GM20431 (cell line): ENCODE measurements around the gene SUCLG1.
"Not testable (repeated sequence)": the region's sequence is repeated elsewhere in the genome, so short reads cannot be mapped to it uniquely, and the experiment has no call there.

ENCODE experiments used
- in situ Hi-C: fragments of 300-500 bp; cut with MseI, MboI; formaldehyde crosslinking; loops from one replicate; pipeline ENCODE4 v1.15.0; 2020; ENCODE audit warnings: low sequenced_read_pairs; ENCODE audit not compliant: unreplicated experiment

The SUCLG1 gene

DNA sequence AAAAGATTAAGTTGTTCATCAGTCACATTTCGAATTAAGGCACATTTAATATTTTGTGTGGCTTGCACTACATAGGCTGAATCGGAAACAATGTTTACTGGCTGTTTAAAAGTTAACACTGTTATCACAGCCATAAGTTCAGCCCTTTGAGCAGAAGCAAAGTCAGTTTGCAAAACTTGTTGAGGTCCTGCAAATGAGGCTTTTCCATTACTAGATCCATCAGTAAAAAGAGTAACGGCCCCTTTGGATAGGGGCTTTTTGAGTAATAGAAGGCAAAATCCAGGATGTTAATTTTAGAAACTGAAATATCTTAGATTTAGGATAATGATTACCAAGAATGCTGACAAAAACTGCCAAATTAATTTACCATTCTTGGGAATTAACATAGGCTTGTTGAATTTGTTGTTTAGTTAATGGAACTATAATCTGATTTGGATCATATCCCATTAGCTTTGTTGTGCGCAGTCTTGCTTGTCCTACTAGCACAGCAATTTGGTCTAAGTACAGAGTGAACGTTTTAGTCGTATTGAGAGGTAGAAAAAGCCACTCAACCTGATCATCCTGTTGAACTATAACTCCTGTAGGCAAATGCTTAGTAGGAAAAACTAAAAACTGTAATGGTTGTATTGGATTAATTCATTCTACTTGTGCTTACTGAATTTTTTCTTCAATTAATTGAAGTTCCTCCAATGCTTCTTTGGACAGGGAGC is 13.9 kb upstream of the SUCLG1 start:
- in situ Hi-C loops = no loop called here

DNA sequence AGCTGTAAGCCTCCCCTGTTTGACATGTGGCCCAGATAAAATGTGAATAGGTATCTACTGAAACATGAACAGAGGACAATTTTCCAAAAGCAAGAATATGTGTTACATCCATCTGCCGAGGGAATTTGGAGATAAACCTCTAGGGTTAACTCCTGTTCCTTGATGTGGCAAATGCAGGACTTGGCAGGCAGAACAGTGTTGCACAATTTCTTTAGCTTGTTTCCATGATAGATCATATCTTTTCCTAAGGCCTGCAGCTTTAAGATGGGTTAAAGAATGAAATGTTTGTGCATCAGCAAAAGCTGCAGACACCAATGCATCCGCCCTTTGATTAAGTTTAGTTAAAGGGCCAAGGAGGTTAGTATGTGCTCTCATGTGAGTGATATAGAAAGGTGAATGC is 13.3 kb upstream of the SUCLG1 start:
- in situ Hi-C loops = not testable (repeated sequence)

DNA sequence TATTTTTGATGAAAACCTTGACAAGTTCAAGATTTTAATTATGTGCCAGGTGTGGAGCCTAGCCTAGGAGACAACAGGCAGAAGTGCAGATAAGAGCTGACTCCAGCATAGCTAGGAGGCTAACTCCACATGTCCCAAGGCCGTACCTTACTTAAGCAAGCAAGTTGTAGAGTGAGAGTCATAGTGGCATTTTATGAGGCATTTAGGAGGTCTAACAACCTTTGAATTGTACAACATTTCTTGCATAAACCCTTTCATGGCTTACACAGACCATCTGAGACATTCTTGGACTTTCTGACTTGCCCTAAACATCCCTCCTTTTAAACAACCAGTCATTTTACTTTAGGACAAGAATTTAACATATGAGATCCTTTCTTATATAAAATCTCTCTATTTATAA is 8.3 kb upstream of the SUCLG1 start:
- in situ Hi-C loops = no loop called here

DNA sequence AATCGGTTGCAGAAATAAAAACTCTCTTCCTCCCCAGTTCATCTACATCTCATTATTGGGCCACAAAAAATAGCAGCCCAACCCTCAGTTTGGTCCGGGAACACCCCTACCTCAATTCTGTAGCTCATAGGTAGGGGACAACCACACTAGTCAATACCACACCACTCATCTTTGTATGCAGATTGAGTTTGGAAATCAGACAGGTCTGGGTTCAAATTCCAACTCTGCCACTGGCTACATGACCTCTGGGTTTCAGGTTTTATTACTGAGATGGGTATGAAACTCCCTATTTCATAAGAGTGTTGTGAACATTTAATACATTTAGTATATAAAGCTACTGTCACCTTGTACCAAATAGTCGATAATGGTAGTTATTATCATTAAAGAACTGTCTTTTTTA is 2.2 kb upstream of the SUCLG1 start:
- in situ Hi-C loops = no loop called here

DNA sequence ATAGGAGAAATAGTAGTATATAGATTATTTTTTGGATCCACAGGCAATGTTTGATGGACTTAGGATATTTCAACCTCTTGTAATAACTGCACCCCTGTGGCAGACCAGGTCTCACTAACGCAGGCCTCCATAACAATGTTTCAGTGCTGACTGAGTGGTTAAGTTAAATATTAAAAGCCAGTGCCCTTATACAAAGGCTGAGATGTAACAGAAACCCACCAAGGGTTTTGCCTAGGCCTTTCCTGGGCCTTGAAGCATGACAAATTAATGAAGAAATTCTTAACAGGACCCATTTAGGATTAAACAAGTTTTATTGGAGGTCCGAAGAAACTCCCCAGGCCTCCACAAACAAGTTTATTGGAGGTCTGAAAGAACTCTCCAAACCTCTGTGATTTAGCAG is 1.6 kb upstream of the SUCLG1 start:
- in situ Hi-C loops = no loop called here

DNA sequence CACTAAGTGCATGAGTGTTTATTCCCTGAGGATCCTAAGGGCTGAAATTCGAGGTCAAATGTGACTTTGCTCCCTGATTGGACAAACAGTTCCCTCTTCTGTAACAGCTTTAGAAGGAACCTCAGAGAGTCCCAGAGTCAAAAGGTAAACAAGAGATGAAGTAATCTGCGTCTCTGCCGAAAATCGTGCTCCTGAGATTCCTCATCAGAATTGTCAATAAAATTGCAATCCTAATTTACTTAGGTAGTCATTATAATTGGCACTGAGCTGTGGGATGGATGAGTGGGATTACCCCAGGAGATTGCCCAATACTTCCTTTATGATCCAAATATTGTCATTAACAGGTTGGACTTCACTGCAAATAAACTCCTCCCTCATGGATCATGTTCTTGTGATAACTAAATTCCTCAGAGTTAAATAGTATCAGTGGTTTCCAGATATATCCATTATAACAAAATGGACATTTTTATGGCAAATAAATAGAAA is 907 bp upstream of the SUCLG1 start:
- in situ Hi-C loops = no loop called here

DNA sequence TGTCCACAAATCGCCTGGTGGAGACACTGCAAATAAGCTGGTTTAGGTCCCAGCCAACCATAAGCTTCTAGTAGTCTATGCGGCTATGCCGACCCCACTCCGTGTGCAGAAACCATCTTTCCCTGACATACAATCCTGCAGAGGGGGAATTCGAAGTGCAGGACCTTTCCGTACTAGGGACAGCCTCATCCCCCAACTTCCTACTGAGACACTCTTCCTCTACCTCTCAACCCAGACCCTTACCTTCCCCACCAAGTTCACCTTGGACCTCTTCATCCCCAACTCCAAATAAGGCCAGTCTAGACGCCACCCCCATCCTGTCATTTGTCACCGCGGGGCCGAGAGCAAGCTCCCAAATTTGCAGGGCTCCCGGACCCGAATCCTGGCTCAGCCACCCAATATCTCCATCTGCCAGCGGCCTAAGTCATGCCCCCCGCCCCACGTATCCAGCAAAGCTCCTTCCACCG is 496 bp downstream of the SUCLG1 start:
- in situ Hi-C loops = no loop called here

DNA sequence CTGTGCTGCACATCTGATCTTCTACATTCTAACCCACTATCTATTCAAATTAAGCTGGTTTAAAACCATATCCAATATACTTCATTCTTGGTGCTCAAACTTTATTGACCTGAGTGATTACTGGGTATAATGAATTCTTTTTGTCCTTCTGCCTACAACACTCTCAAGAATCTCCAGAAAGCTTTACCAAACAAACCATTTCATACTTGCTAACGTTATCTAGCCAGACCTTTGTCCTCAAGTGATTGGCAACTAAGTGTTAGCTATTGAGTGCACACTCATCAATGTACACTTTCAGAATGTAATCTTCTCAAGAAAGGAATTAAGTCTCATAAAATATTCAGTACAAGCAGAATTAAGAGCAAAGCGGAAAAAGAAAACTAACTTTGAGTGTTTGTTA is 1.4 kb downstream of the SUCLG1 start:
- in situ Hi-C loops = no loop called here

DNA sequence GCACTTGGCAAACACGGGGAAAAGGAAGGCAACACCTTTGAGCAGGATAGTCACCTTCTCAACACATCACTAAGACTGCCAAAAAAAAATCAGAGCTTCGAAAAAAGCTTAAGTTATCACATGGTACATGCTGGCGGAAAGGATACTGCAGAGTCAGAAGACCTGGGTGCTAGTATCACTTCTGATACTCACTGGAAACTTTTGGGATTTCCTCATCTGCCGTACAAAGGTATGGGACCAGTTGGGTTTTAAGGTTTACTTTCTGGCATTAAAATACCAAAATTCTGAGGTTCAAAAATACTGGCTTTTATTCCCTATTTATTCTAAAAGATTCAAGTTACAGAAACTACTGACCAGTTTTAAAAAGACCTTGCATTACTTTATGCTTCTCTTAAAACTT is 2.9 kb downstream of the SUCLG1 start:
- in situ Hi-C loops = no loop called here

DNA sequence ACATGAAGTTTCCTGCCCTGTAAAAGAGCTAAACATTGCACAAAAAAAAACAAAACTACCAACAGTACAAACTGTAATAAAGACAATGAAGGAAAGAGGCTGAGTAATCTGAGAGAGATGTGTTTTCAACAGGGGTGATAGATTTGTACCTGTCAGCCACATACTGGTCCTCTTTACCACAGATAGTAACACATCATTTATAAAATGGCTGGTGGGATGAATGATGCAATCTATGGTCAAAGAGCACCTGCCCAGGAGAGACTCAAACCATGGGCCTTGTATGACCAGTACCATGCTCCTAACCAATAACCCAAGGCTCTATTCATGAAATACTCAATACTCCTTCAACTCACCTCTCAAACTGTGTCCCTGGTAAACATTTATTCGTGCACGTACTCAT is 4.5 kb downstream of the SUCLG1 start:
- in situ Hi-C loops = no loop called here

DNA sequence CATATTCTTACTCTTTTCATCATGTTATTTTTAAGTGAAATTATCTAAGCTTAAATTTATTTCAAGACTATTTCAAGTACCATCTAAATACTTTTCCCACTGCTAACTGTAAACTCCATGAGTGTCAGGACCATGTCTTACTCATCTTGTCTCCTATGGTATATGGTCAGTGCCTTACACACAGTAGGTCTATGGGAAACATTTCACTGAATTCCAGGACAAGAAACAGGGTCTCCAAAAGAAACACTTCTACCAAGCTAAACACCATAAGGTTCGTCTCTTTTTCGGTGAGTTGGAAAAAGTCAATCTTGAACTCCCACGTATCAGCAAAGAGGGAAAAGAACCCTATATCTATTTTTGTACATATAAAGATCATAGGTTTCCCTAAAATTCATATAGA is 6.5 kb downstream of the SUCLG1 start:
- in situ Hi-C loops = no loop called here

DNA sequence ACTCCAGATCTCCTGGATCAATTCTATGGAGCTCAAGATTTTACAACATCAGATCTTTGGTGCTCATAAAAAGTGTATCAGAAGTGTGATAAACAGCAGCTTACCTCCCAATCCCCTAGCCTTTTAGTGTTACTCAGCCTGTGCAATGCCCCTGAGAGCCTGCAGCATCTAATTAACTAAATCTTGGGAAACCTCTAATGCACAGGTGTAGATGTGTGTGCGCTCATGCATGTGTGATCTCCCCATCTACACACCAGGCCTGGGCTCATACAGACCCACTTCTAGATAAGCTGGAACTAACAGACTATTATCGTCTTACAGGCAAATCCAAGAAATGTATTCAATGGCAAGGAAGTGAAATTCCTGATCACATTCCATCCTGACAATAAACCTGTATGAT is 7.5 kb downstream of the SUCLG1 start:
- in situ Hi-C loops = no loop called here

DNA sequence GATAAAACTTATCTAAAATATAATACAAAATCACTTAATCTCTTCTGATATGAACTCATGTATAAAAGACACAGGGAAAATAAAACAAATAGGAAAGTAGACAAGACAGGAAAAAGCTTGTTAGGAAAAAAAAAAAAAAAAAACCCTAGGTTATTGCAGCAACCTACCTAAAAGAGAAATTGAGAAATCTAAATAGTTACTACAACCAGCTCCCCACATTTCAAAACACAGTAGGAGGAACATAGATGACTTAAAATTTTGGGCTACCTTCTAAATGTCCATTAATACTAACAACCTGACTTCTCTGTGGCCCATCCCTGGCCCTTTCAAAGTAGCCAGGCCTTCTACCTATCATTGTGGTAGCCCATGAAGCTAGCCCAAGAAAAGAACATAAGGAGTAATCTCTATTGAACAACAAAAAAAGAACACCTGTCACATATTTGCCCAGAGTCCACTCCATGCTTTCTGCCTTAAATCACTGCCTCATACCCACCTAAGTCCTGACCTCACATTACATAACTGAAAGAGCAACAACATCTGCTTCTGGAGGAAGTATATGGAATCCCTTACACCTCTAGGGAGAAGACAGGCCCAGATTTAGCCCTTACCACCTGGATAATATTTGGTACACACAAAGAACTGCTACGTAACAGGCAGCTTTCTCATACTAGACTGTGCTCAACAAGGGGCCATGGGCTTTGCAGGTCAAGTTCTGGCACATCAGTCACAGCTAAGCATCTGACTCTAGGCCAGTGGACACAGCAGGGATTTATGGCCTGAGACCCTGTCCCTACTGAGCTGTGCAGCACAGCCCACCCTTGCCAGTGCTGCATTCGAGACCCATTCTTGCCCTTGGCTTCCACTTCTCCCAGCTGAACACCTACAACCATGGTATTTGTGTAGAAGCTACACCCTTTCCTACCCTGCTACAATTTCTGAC is 8.5 kb downstream of the SUCLG1 start:
- in situ Hi-C loops = no loop called here

DNA sequence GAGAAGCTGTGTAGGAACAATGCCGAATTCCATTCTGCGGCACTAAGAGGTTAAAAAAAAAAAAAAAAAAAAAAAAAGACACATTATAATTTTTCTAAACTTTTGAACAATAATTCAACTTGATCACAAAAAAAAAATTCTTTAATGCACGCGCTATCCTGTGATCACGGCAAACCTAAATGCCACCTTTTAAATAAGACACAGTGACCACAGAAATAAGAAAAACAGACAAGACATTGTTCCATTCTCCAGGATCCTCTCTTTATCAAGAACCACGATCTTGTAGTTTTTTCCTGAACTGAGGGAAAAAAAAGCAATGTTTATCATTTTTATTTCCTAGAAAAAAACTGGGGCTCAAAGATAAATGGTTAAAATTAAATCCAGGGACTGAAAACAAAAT is 9.4 kb downstream of the SUCLG1 start:
- in situ Hi-C loops = no loop called here

DNA sequence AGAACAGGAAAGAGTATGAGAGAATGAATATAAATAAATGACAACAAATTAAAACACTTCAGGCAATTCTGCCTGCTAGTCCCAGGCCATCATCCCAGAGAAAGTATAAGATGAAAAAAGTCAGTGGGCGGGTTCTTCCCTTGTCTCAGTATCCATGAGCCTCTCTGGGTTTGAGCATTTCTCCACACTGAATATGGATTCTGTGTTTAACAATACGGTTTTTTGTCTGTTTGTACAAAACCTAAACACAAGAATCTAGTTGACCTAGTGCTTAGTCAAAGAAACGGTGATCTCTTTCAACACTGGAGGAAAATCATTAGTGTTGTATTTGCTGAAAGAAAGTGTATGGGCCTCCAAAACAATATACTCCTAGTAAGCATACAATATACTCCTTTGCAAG is 10.0 kb downstream of the SUCLG1 start:
- in situ Hi-C loops = no loop called here

DNA sequence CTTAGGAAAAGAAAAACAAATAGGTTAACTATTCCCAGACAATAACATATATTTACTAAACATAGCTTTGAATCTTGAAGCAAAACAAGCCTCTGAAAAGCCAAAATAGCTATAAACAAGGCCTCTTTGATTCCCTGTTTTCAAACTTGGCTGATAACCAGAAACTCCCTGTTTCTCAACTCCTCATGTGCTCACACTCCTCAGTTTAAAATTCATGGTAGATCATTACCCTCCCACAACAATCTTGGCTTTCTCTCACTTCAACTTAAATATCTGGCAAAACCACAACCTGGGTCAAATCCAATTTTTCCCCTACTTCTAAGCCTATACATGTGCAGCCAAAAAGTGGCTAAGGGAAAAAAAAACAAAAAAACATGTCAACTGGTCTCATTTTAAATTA is 15.6 kb downstream of the SUCLG1 start:
- in situ Hi-C loops = no loop called here

DNA sequence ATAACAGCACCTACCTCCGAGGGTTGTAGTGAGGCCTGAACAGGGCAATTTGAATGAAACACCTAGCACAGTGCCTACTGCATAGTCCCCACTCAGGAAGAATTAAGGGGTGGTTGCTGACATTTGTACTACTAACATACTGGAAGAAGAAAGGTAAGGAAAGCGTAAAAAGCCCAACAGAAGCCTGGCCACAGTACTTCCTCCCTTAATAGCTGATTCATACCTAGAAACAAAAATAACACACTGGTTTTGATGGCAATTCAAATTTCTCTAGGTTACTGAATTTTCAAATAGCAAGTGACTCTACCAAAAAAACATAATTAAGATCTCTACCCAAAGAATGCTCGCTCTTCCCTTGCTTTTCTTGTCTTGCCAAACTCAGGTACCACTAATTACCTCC is 16.2 kb downstream of the SUCLG1 start:
- in situ Hi-C loops = no loop called here

DNA sequence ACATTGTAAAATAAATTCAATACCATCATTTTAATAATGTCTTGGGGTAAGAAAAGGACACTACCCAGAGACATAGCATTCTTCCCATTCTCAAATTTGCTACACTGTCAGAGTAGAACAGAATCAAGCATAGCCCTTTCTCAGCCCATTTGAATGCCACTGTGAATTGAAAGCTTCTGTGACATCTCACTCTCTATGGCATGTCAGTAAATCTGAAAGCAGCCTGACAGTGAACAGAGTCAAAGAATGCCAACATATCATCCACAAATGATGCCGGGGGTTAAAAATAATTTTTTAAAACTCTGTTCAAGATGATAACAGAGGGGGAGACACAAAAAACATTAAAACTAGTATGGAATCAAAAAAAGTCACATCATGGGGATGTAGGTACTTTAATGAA is 17.6 kb downstream of the SUCLG1 start:
- in situ Hi-C loops = no loop called here

DNA sequence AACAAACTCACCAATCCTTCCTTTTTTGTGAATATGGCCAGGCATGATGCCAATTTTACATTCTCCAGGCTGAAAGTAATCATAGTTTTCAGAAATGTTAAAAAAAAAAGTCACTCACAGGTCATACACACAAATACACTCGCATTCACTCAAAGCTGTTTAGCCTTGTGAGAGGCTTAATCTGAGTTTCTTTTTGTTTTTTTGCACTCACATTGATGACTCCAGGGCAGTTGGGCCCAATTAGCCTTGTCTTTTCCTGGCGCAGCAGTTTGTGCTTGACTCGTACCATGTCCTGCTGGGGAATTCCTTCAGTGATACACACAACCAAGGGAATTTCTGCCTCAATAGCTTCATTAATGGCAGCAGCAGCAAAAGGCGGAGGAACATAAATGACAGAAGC is 18.0 kb downstream of the SUCLG1 start:
- in situ Hi-C loops = no loop called here

DNA sequence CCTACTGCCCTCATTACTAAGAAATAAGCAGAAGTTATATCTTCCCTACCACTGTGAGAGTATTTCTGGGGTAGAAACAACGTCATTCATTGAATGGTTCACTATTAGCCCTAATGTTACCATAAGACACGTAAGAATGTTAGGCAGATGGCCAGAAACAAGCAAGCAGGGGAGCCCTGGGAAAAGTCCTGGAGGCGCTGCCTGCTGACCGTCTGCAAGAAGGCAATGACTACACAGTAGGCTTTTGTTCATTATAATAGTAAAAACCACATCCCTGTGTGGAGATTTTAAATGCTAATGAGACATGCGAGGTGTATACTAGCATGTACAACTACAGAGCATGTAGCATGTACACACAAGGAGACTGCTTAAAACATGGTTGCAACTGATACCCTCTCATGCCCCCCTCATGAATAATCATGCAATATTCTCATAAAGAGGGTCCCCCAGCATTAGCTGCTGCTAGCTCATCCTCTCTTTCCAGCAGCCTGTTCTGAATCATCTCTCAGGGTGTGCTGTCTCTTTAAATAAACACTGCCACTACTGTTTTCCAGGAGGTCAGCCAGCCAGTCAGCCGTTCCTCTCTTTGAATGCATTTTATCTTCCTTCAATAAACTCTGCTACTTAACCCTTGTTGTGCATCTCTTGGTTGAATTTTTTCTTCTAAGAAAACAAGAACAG is 23.6 kb downstream of the SUCLG1 start:
- in situ Hi-C loops = no loop called here

DNA sequence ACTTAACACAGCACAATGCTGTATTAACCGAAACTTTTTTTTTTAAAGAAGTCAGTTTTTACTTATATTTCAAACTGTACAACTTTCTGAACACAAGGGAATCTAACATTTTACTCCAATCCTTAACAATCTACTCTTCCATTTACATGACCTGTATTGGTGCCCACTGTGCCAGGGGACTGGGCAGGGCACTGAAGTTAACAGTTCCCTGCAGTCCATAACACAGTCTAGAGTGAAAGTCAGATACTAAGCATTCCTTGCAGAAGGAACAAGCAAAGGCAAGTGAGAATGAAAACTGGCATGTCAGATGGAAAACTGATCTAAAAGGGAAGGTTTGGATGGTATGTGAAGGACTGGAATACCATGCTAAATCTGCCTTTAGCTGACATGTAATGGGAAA is 29.8 kb downstream of the SUCLG1 start:
- in situ Hi-C loops = no loop called here
